Chondrocyte (in vitro differentiated cells): Measurements from ENCODE around the gene DLX6. TPM values are rescaled to one million over a fixed set of nuclear protein-coding genes. Genes with fewer than 3 reads are reported as not detected.

ENCODE experiments used
- DNase-seq: peaks from one replicate; pipeline ENCODE4 v3.0.0; 2021; ENCODE audit warnings: mixed read lengths, low spot score
- H3K27ac Mint-ChIP-seq: one replicate; pipeline ENCODE4 v1.8.0; 2021; ENCODE audit warnings: mild to moderate bottlenecking, moderate library complexity, mixed read lengths; ENCODE audit not compliant: unreplicated experiment
- H3K27me3 Mint-ChIP-seq: 2 replicates; pipeline ENCODE4 v1.8.0; 2021; ENCODE audit warnings: low read depth, mixed read lengths
- H3K36me3 Mint-ChIP-seq: 2 replicates; pipeline ENCODE4 v1.8.0; 2021; ENCODE audit warnings: low read depth, mixed read lengths
- H3K4me1 Mint-ChIP-seq: 2 replicates; pipeline ENCODE4 v1.8.0; 2021; ENCODE audit warnings: low read depth, mild to moderate bottlenecking, mixed read lengths
- H3K4me3 Mint-ChIP-seq: one replicate; pipeline ENCODE4 v1.8.0; 2021; ENCODE audit warnings: mild to moderate bottlenecking, moderate library complexity, mixed read lengths; ENCODE audit not compliant: unreplicated experiment
- H3K9me3 Mint-ChIP-seq: 2 replicates; pipeline ENCODE4 v1.8.0; 2021; ENCODE audit warnings: low read depth, mixed read lengths
- CTCF ChIP-seq: fragments of 200-600 bp; sonication (generic); IDR thresholded peaks from 2 replicates; pipeline ENCODE4 v1.5.0; 2021; ENCODE audit warnings: antibody characterized with exemption, mild to moderate bottlenecking, moderate library complexity
- total RNA-seq: library from RNA; stranded (reverse); gene quantifications from 3 replicates; pipeline ENCODE4 v1.2.1, GENCODE V29; 2021

The DLX6 gene
- total RNA-seq, 1 donor from 2014 or later = not detected

- Mint-ChIP-seq H3K36me3 (peaks cover 12% of the 10 kb centered on the region), H3K27ac (no peak overlapping the region), H3K9me3 (no peaks in the 10 kb centered on the region), H3K27me3 (peaks cover 81% of the 10 kb centered on the region), H3K4me1 (peaks cover 72% of the 10 kb centered on the region), H3K4me3 (peak overlapping the region; percentile 24)
- no peak for DNase-seq
- no peak for TF ChIP-seq CTCF
These were observed 17.3 kb downstream of the DLX6 start for GRCh38 chr7:97022491-97023306.

DNA sequence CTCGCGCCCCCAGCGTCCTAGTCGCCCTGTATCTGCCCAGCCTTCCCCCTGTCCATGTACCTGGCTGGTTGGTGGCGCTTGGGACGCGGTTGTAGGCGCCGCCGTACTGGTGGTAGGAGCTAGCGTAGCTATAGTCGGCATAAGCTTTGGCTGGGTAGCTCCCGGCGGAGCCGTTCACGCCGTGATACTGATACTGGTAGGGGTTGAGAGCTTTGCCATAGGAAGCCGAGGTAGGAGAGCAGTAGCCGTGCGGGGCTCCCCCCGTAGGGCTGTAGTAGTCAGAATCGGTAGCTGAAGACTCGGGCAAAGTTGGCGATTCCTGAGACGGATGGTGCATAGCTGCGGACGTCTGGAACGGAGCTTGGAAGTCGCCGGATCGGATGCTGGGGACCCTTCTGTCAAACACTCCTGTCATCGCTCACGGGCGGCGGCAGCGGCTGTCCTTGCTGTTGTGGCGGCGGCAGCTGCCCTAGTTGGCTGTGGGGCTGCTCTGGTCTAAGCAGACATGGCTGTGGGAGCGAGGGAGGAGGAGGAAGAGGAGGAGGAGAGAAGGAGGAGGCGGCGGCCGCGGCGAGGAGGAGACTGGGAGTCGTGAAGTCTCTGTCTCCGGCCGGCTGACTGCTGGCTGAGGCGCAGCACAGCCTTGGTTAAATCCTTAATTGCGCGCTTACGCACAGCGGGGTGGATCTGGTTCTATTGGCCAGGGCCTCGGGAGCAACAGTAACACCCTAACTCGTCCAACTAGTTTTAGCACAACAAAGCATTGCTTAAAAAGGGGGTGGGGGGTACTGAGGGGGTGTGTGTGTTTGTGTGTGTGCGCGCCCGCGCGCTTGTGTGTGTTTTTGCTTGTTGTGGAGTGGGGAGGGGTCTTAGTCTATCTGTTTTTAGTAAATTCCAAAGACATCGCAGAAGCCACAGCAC is 19.1 kb downstream of the DLX6 start, which contains the start of gene DLX5:
Gene DLX5 (minus strand): TSS at position 623 of the 921 bp plus-strand sequence. CDS start 208 bp downstream, at position 415.
- H3K27ac Mint-ChIP-seq = no peak within 1 kb of the TSS
- TF ChIP-seq CTCF = no peak
- peaks cover 66% of the 10 kb centered on the region for H3K4me1 Mint-ChIP-seq
- peaks cover 73% of the 10 kb centered on the region for H3K27me3 Mint-ChIP-seq
- no peaks in the 10 kb centered on the region for H3K9me3 Mint-ChIP-seq
- no peak for DNase-seq
- peak within 1 kb of the TSS; percentile 80 for H3K4me3 Mint-ChIP-seq
- peaks cover 8% of the 10 kb centered on the region for H3K36me3 Mint-ChIP-seq

DNA sequence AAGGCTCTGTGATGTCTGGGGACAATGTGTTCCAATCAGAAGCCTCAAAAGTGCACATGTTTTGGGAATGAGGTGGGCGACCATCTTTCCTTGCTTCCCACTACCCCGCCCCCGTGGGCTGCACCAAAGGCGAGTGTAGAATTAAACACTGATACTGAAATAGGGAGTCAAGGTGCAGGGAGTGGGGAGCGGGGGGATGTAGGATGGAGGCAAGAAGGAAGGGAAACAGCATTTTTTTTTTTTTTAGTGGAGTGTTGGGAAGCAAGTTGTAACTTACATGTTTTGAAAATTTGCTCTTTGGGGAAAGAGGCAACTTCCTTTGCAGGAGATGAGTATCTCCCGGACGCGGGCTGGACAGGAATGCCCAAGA is 19.8 kb downstream of the DLX6 start:
- peaks cover 8% of the 10 kb centered on the region for H3K36me3 Mint-ChIP-seq
- H3K9me3 Mint-ChIP-seq = no peaks in the 10 kb centered on the region
- peaks cover 66% of the 10 kb centered on the region for H3K4me1 Mint-ChIP-seq
- H3K27me3 Mint-ChIP-seq = peaks cover 67% of the 10 kb centered on the region
- peak overlapping the region; percentile 80 for H3K4me3 Mint-ChIP-seq
- H3K27ac Mint-ChIP-seq = no peak overlapping the region
- TF ChIP-seq CTCF = no peak
- no peak for DNase-seq

DNA sequence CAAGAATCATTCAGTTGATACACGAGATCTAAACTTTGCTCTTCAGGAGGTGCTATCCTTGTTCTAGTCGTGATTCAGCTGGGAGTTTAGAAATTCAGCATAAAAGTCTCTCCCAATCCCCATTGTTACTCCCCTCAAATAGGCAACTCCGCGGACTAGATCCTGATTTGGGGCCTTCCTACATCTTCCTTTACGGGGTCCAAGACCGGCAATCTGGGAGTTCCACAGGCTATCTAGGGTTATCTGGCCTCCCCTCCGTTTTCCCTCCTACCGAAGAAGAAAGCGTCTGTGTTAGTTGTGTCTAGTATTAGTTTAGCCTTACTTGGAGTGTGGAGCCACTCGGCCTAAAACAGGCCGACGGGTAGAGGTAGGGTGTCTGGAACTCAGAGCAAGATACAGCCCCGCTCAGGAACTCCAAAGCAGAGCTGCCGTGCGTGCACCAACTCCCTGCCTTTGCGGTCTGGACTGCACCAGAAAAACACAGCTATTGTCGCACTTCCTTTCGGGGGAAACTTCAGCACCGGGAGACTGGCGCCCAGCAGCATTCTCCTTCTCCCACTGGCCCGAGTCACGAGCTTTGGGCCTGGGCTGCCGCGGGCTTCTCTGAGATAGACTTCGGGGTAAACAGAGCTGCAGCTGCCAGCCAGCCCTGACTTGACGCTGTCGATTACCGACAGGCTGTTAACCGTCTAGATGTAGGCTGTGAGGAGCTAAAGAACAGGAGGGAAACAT is 20.8 kb downstream of the DLX6 start:
- Mint-ChIP-seq H3K27ac (no peak overlapping the region), H3K27me3 (peaks cover 62% of the 10 kb centered on the region), H3K4me1 (peaks cover 62% of the 10 kb centered on the region), H3K4me3 (peak overlapping the region; percentile 48), H3K9me3 (no peaks in the 10 kb centered on the region), H3K36me3 (peaks cover 4% of the 10 kb centered on the region)
- no peak for TF ChIP-seq CTCF
- DNase-seq = no peak
